Measurements from ENCODE around the gene PPA2. TPM values are rescaled to one million over a fixed set of nuclear protein-coding genes. Genes with fewer than 3 reads are reported as not detected.
A peak's percentile ranks its signal among the peaks of the same experiment; 100 is the strongest.

Gene PPA2
- polyA plus RNA-seq, 6 donors from 2014 or later, result 71.7 to 132 (median 109) TPM

- Mint-ChIP-seq H3K4me1 (peaks cover 0 to 5% (median 0%) of the 10 kb centered on the region in 3 donors), H3K4me3 (no peak overlapping the region), H3K27me3 (no peaks in the 10 kb centered on the region), H3K9me3 (no peaks in the 10 kb centered on the region), H3K36me3 (peaks cover 6 to 19% of the 10 kb centered on the region in 2 donors), H3K27ac (peak overlapping the region in 1 of 6 donors; percentile 20)
- DNase-seq (no peak), ATAC-seq (ENCODE audit: low read depth in 2 of 2) (no peak)
Measured at GRCh38 chr4:105453550-105454205, 20.2 kb downstream of the PPA2 start.

- peaks cover 0 to 8% (median 5%) of the 10 kb centered on the region in 3 donors for H3K4me1 Mint-ChIP-seq
- H3K4me3 Mint-ChIP-seq, result no peak overlapping the region
- DNase-seq (no peak), ATAC-seq (ENCODE audit: low read depth in 2 of 2) (no peak)
- H3K27me3 Mint-ChIP-seq, result no peaks in the 10 kb centered on the region
- H3K36me3 Mint-ChIP-seq, result peaks cover 6 to 14% of the 10 kb centered on the region in 2 donors
- peak overlapping the region in 1 of 6 donors; percentile 20 for H3K27ac Mint-ChIP-seq
- H3K9me3 Mint-ChIP-seq, result no peaks in the 10 kb centered on the region
Measured at GRCh38 chr4:105451346-105451745, 22.5 kb downstream of the PPA2 start.

GRCh38 chr4:105440890-105441289 lies 33.0 kb downstream of the PPA2 start:
- Mint-ChIP-seq H3K4me1 (peaks cover 0 to 4% (median 0%) of the 10 kb centered on the region in 3 donors), H3K27me3 (no peaks in the 10 kb centered on the region), H3K36me3 (peaks cover 17 to 44% of the 10 kb centered on the region in 2 donors), H3K9me3 (peaks cover 0 to 5% (median 1%) of the 10 kb centered on the region in 7 donors), H3K4me3 (no peak overlapping the region), H3K27ac (no peak overlapping the region)
- no peak for ATAC-seq (ENCODE audit: low read depth in 2 of 2)
- no peak for DNase-seq

- H3K36me3 Mint-ChIP-seq, result peaks cover 35 to 56% of the 10 kb centered on the region in 2 donors
- no peak for ATAC-seq (ENCODE audit: low read depth in 2 of 2)
- H3K27me3 Mint-ChIP-seq, result no peaks in the 10 kb centered on the region
- peak overlapping the region in 1 of 6 donors; percentile 76 for H3K27ac Mint-ChIP-seq
- H3K9me3 Mint-ChIP-seq, result peaks cover 1 to 14% (median 5%) of the 10 kb centered on the region in 7 donors
- peaks cover 0 to 7% (median 0%) of the 10 kb centered on the region in 3 donors for H3K4me1 Mint-ChIP-seq
- no peak for DNase-seq
- no peak overlapping the region for H3K4me3 Mint-ChIP-seq
Measured at GRCh38 chr4:105437637-105438036, 36.2 kb downstream of the PPA2 start.

- H3K36me3 Mint-ChIP-seq, result peaks cover 35 to 60% of the 10 kb centered on the region in 2 donors
- no peak for ATAC-seq (ENCODE audit: low read depth in 2 of 2)
- DNase-seq, result no peak
- H3K4me1 Mint-ChIP-seq, result peaks cover 0 to 7% (median 0%) of the 10 kb centered on the region in 3 donors
- no peak overlapping the region for H3K27ac Mint-ChIP-seq
- H3K27me3 Mint-ChIP-seq, result no peaks in the 10 kb centered on the region
- H3K9me3 Mint-ChIP-seq, result peaks cover 1 to 14% (median 5%) of the 10 kb centered on the region in 7 donors
- no peak overlapping the region for H3K4me3 Mint-ChIP-seq
Measured at GRCh38 chr4:105436414-105436813, 37.4 kb downstream of the PPA2 start.

- no peak overlapping the region for H3K4me3 Mint-ChIP-seq
- H3K9me3 Mint-ChIP-seq, result peaks cover 1 to 14% (median 5%) of the 10 kb centered on the region in 7 donors
- DNase-seq (no peak), ATAC-seq (ENCODE audit: low read depth in 2 of 2) (no peak)
- H3K27me3 Mint-ChIP-seq, result no peaks in the 10 kb centered on the region
- H3K4me1 Mint-ChIP-seq, result peaks cover 0 to 7% (median 0%) of the 10 kb centered on the region in 3 donors
- no peak overlapping the region for H3K27ac Mint-ChIP-seq
- peaks cover 35 to 54% of the 10 kb centered on the region in 2 donors for H3K36me3 Mint-ChIP-seq
Measured at GRCh38 chr4:105434940-105435339, 38.9 kb downstream of the PPA2 start.

- H3K4me3 Mint-ChIP-seq, result no peak overlapping the region
- peaks cover 1 to 14% (median 5%) of the 10 kb centered on the region in 7 donors for H3K9me3 Mint-ChIP-seq
- peaks cover 0 to 8% (median 0%) of the 10 kb centered on the region in 3 donors for H3K4me1 Mint-ChIP-seq
- no peaks in the 10 kb centered on the region for H3K27me3 Mint-ChIP-seq
- ATAC-seq (ENCODE audit: low read depth in 2 of 2), result no peak
- H3K27ac Mint-ChIP-seq, result no peak overlapping the region
- DNase-seq, result no peak
- H3K36me3 Mint-ChIP-seq, result peaks cover 37 to 46% of the 10 kb centered on the region in 2 donors
Measured at GRCh38 chr4:105433421-105433820, 40.4 kb downstream of the PPA2 start.

- Mint-ChIP-seq H3K4me1 (peaks cover 0 to 11% (median 2%) of the 10 kb centered on the region in 3 donors), H3K36me3 (peaks cover 42 to 43% of the 10 kb centered on the region in 2 donors), H3K4me3 (no peak overlapping the region), H3K27me3 (no peaks in the 10 kb centered on the region), H3K27ac (no peak overlapping the region), H3K9me3 (peaks cover 1 to 14% (median 5%) of the 10 kb centered on the region in 7 donors)
- DNase-seq (no peak), ATAC-seq (ENCODE audit: low read depth in 2 of 2) (no peak)
Measured at GRCh38 chr4:105432438-105432837, 41.4 kb downstream of the PPA2 start.

GRCh38 chr4:105430811-105431210 lies 43.1 kb downstream of the PPA2 start:
- Mint-ChIP-seq H3K4me3 (no peak overlapping the region), H3K36me3 (peaks cover 34 to 35% of the 10 kb centered on the region in 2 donors), H3K4me1 (peaks cover 0 to 8% (median 5%) of the 10 kb centered on the region in 3 donors), H3K27me3 (no peaks in the 10 kb centered on the region), H3K27ac (no peak overlapping the region), H3K9me3 (peaks cover 2 to 12% (median 4%) of the 10 kb centered on the region in 7 donors)
- ATAC-seq (ENCODE audit: low read depth in 2 of 2), result no peak
- no peak for DNase-seq

- H3K4me1 Mint-ChIP-seq, result peaks cover 0 to 5% (median 4%) of the 10 kb centered on the region in 3 donors
- peaks cover 38 to 39% of the 10 kb centered on the region in 2 donors for H3K36me3 Mint-ChIP-seq
- H3K27me3 Mint-ChIP-seq, result no peaks in the 10 kb centered on the region
- DNase-seq (no peak), ATAC-seq (ENCODE audit: low read depth in 2 of 2) (no peak)
- H3K9me3 Mint-ChIP-seq, result peaks cover 0 to 12% (median 8%) of the 10 kb centered on the region in 7 donors
- peak overlapping the region in 1 of 6 donors; percentile 7 for H3K27ac Mint-ChIP-seq
- no peak overlapping the region for H3K4me3 Mint-ChIP-seq
Measured at GRCh38 chr4:105426187-105426897, 47.5 kb downstream of the PPA2 start.

GRCh38 chr4:105422207-105422920 lies 51.5 kb downstream of the PPA2 start:
- ATAC-seq (ENCODE audit: low read depth in 2 of 2) (no peak), DNase-seq (no peak)
- H3K9me3 Mint-ChIP-seq, result peaks cover 0 to 12% (median 8%) of the 10 kb centered on the region in 7 donors
- H3K36me3 Mint-ChIP-seq, result peaks cover 33 to 34% of the 10 kb centered on the region in 2 donors
- no peaks in the 10 kb centered on the region for H3K27me3 Mint-ChIP-seq
- peaks cover 0 to 8% (median 0%) of the 10 kb centered on the region in 3 donors for H3K4me1 Mint-ChIP-seq
- no peak overlapping the region for H3K27ac Mint-ChIP-seq
- H3K4me3 Mint-ChIP-seq, result no peak overlapping the region

- no peak for ATAC-seq (ENCODE audit: low read depth in 2 of 2)
- Mint-ChIP-seq H3K27me3 (no peaks in the 10 kb centered on the region), H3K9me3 (no peaks in the 10 kb centered on the region), H3K4me1 (peaks cover 0 to 5% (median 0%) of the 10 kb centered on the region in 3 donors), H3K27ac (peak overlapping the region in 1 of 6 donors; percentile 67), H3K4me3 (peak overlapping the region in 1 of 8 donors; percentile 62), H3K36me3 (peaks cover 7% of the 10 kb centered on the region in 2 donors)
- no peak for DNase-seq
Measured at GRCh38 chr4:105417624-105418023, 56.2 kb downstream of the PPA2 start.

- Mint-ChIP-seq H3K27ac (no peak overlapping the region), H3K36me3 (peaks cover 11 to 15% of the 10 kb centered on the region in 2 donors), H3K27me3 (no peaks in the 10 kb centered on the region), H3K4me1 (peaks cover 0 to under 1% (median 0%) of the 10 kb centered on the region in 3 donors), H3K9me3 (peaks cover 0 to 14% (median 3%) of the 10 kb centered on the region in 7 donors), H3K4me3 (no peak overlapping the region)
- DNase-seq (no peak), ATAC-seq (ENCODE audit: low read depth in 2 of 2) (no peak)
Measured at GRCh38 chr4:105415281-105415744, 58.5 kb downstream of the PPA2 start.
